K562 (cell line): Measurements from ENCODE around the gene PLEKHM3. TPM values are rescaled to one million over a fixed set of nuclear protein-coding genes. Genes with fewer than 3 reads are reported as not detected.
A peak's percentile ranks its signal among the peaks of the same experiment; 100 is the strongest.

Source experiments
- ATAC-seq: fragments of 200-7000 bp; cut with Tn5 transposase; 3 replicates; pipeline ENCODE4 v1.9.1; 2020; ENCODE audit warnings: moderate library complexity
- BruUV-seq: library from RNA; stranded (reverse); fragments of 400-500 nt; replicated peaks from 2 replicates; lab custom pipeline; 2021; lab: Mats Ljungman, UMichigan
- CTCF ChIA-PET: fragments of 300-600 bp; formaldehyde crosslinking; extraction: SDS; loops from one replicate; lab custom pipeline; 2021; ENCODE audit warnings: low intra/inter-chr PET ratio; lab: Yijun Ruan, JAX
- POLR2A ChIA-PET: fragments of 300-600, 350-650 bp; sonication (Branson Sonifier 250); formaldehyde crosslinking; extraction: SDS; loops from one replicate; lab custom pipeline; 2021; ENCODE audit warnings: antibody characterized with exemption, inconsistent platforms; lab: Yijun Ruan, JAX
- DNase-seq, 4 experiments: peaks; one replicate each; pipeline versions ENCODE4 v3.0.0 to v3.0.0-alpha.2; 2011 to 2018; ENCODE audit warnings: low spot score in 3 of 4, mixed read lengths in 3 of 4; ENCODE audit errors: extremely low read depth in 1 of 4
- FAIRE-seq: peaks from 2 replicates; lab custom pipeline; 2011; peaks lifted over from hg19 to GRCh38; lab: Jason Lieb, UNC
- H2AFZ ChIP-seq: 2 replicates; pipeline ENCODE4 v1.6.0; 2011; ENCODE audit warnings: low read depth, low read length, control low read depth, inconsistent platforms
- H3K27ac ChIP-seq: fragments of 200-600 bp; 3 replicates; pipeline ENCODE4 v1.8.0; 2011; ENCODE audit warnings: low read depth, mild to moderate bottlenecking, control low read depth, inconsistent platforms, low read length, moderate library complexity, mixed read lengths; ENCODE audit errors: extremely low read depth
- H3K27me3 ChIP-seq, 2 experiments: fragments of 300-600 bp in 1 of 2; 2 replicates in 1 of 2; 3 replicates in 1 of 2; pipeline versions ENCODE4 v1.6.0 to v1.8.0; 2011; ENCODE audit warnings: inconsistent platforms in 2 of 2, low read length in 2 of 2, mild to moderate bottlenecking in 1 of 2, mixed read lengths in 1 of 2, moderate library complexity in 1 of 2; ENCODE audit not compliant: control insufficient read depth in 2 of 2, insufficient read depth in 2 of 2
- H3K36me3 ChIP-seq: fragments of 300-600 bp; 3 replicates; pipeline ENCODE4 v1.8.0; 2011; ENCODE audit warnings: mild to moderate bottlenecking, low read length, inconsistent platforms; ENCODE audit not compliant: control insufficient read depth, insufficient read depth
- H3K4me1 ChIP-seq, 2 experiments: fragments of 200-600 bp in 1 of 2; replicated peaks in 1 of 2; 2 replicates in 1 of 2; 3 replicates in 1 of 2; pipeline versions ENCODE4 v1.5.1 to v1.8.0; 2011; ENCODE audit warnings: inconsistent platforms in 2 of 2, low read length in 2 of 2, mild to moderate bottlenecking in 1 of 2, mixed read lengths in 1 of 2, moderate library complexity in 1 of 2; ENCODE audit not compliant: control insufficient read depth in 2 of 2, insufficient read depth in 2 of 2
- H3K4me2 ChIP-seq: 2 replicates; pipeline ENCODE4 v1.6.1; 2011; ENCODE audit warnings: low read length, control low read depth, inconsistent platforms, mixed read lengths; ENCODE audit not compliant: insufficient read depth
- H3K4me3 ChIP-seq: fragments of 200-600 bp; sonication (generic), shearing (Covaris generic); 2 replicates; pipeline ENCODE4 v1.5.1; 2016; ENCODE audit warnings: control low read depth, inconsistent platforms
- H3K79me2 ChIP-seq: fragments of 200-600 bp; 3 replicates; pipeline ENCODE4 v1.8.0; 2011; ENCODE audit warnings: low read length, inconsistent platforms; ENCODE audit not compliant: control insufficient read depth, insufficient read depth
- H3K9ac ChIP-seq, 2 experiments: 2 replicates each; pipeline versions ENCODE4 v1.6.0 to v1.6.1; 2011; ENCODE audit warnings: low read depth in 2 of 2, low read length in 2 of 2, control low read depth in 1 of 2, inconsistent platforms in 1 of 2, mild to moderate bottlenecking in 1 of 2, mixed read lengths in 1 of 2; ENCODE audit not compliant: insufficient read depth in 1 of 2
- H3K9me1 ChIP-seq: one replicate; pipeline ENCODE4 v1.6.0; 2011; ENCODE audit warnings: inconsistent platforms, mild to moderate bottlenecking, low read length, moderate library complexity; ENCODE audit not compliant: control insufficient read depth, insufficient read depth
- H3K9me3 ChIP-seq: replicated peaks from 2 replicates; pipeline ENCODE4 v1.5.1; 2011; ENCODE audit warnings: low read depth, low read length, inconsistent platforms; ENCODE audit not compliant: control insufficient read depth, insufficient read depth
- H4K20me1 ChIP-seq: replicated peaks from 2 replicates; pipeline ENCODE4 v1.6.1; 2011; ENCODE audit warnings: low read length, inconsistent platforms, mixed read lengths; ENCODE audit not compliant: control insufficient read depth, insufficient read depth
- MIER1 ChIP-seq: fragments of 450-650 bp; IDR thresholded peaks from 2 replicates; pipeline ENCODE4 v1.6.1; 2016; ENCODE audit warnings: antibody characterized with exemption, mild to moderate bottlenecking, low read depth
- RBM15 ChIP-seq: fragments of 200-400 bp; formaldehyde crosslinking; IDR thresholded peaks from 2 replicates; pipeline ENCODE4 v1.6.1; 2018; ENCODE audit warnings: mild to moderate bottlenecking, low read length, moderate library complexity; ENCODE audit not compliant: insufficient read depth
- SPI1 ChIP-seq: IDR thresholded peaks from 2 replicates; pipeline ENCODE4 v1.6.1; 2011; ENCODE audit warnings: low read depth, low read length, control low read depth, borderline replicate concordance
- ZBTB26 ChIP-seq: fragments of 450-650 bp; formaldehyde crosslinking; IDR thresholded peaks from 2 replicates; pipeline ENCODE4 v1.4.0; 2022; ENCODE audit warnings: missing genetic modification characterization
- WGBS: fragments of 100-300 bp; shearing (Covaris generic); methylation state at CpG from one replicate; pipeline ENCODE4 v1.1.6; 2016; ENCODE audit warnings: low coverage, mixed read lengths; ENCODE audit not compliant: insufficient coverage; ENCODE audit errors: missing lambda C conversion rate; 5-methylcytosine and 5-hydroxymethylcytosine counted together
- in situ Hi-C: fragments of 300-500 bp; cut with MboI; formaldehyde crosslinking; loops from 4 replicates; pipeline ENCODE4 v1.15.0; 2018; ENCODE audit warnings: inconsistent platforms, mixed read lengths
- intact Hi-C: fragments of 100-400 bp; cut with micrococcal nuclease; formaldehyde crosslinking; loops from 2 replicates; pipeline ENCODE4 v1.14.2; 2022
- polyA plus RNA-seq, 8 experiments: library from polyadenylated mRNA; depleted of rRNA in 4 of 8; stranded (reverse) in 5 of 8; unstranded in 3 of 8; fragments of >200 nt; fragmentation: Nextera tagmentation in 2 of 8; fragmentation: Illumina TruSeq in 1 of 8; extraction: Ambion mirVana in 2 of 8; extraction: Trizol in 1 of 8; gene quantifications; 2 replicates each; pipeline versions ENCODE4 v1.2.1 to v1.2.3, GENCODE V29; 2011 to 2014; ENCODE audit warnings: inconsistent platforms in 1 of 8, missing spikeins in 1 of 8
- total RNA-seq, 7 experiments: library from RNA; depleted of rRNA in 6 of 7; stranded (reverse); fragments of >200 nt in 6 of 7; fragmentation: Illumina TruSeq in 2 of 7; extraction: Trizol in 2 of 7; gene quantifications; 2 replicates each; pipeline versions ENCODE4 v1.2.1 to v1.2.3, GENCODE V29; 2011 to 2021; ENCODE audit warnings: low replicate concordance in 1 of 7
- TF ChIP-seq, protein P1 (sequence below), 2 experiments: fragments of 450-650 bp in 1 of 2; sonication (generic) in 1 of 2; formaldehyde crosslinking; conservative IDR thresholded peaks; 2 replicates each; pipeline versions ENCODE4 v1.4.0 to v1.8.1; 2020 to 2022; ENCODE audit warnings: mild to moderate bottlenecking in 1 of 2, missing genetic modification reagents in 1 of 2

Gene PLEKHM3
- total and polyA plus RNA-seq, 9 of the 15 experiments (the other 6 are each of a cell fraction or from before 2014, with no cell fraction given), result 0.24 to 1.6 (median 1.0) TPM

- in situ Hi-C loops (no loop called here), intact Hi-C loops (no loop called here)
- Histone ChIP-seq H3K36me3 (no peaks in the 10 kb centered on the region), H3K4me1 (no peaks in the 10 kb centered on the region), H2AFZ (no peak overlapping the region), H4K20me1 (no peaks in the 10 kb centered on the region), H3K9ac (no peak overlapping the region), H3K9me3 (no peaks in the 10 kb centered on the region), H3K79me2 (no peaks in the 10 kb centered on the region), H3K27me3 (no peaks in the 10 kb centered on the region), H3K4me3 (no peak overlapping the region), H3K4me2 (no peak overlapping the region), H3K9me1 (no peaks in the 10 kb centered on the region), H3K27ac (no peak overlapping the region)
- DNase-seq (no peak), ATAC-seq (no peak), FAIRE-seq (no peak)
- WGBS, result 44% methylated on average over 5 of the region's 5 CpGs
- no TSS peak for BruUV-seq
- CTCF ChIA-PET, result no interaction called here
- POLR2A ChIA-PET, result interaction anchor here (1.4 kb wide), 1 partner anchor 15 kb away, joined by 4 read pairs; no protein-coding TSS in a partner anchor
- TF ChIP-seq SPI1 (0 out of 2 replicates have a peak, but pooled peaks have one; percentile 1), MIER1 (no peak), RBM15 (no peak), ZBTB26 (CRISPR knock-in tag) (no peak)
- TF ChIP-seq, protein P1, sequence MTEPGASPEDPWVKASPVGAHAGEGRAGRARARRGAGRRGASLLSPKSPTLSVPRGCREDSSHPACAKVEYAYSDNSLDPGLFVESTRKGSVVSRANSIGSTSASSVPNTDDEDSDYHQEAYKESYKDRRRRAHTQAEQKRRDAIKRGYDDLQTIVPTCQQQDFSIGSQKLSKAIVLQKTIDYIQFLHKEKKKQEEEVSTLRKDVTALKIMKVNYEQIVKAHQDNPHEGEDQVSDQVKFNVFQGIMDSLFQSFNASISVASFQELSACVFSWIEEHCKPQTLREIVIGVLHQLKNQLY (CRISPR knock-in tag; conservative IDR thresholded peaks at IDR 0.05), result no peak
These were observed 18.5 kb downstream of the PLEKHM3 start for GRCh38 chr2:208006833-208007232.
